ENCODE data around the gene YPEL1. TPM values are rescaled to one million over a fixed set of nuclear protein-coding genes. Genes with fewer than 3 reads are reported as not detected.

Gene YPEL1
- total and polyA plus RNA-seq, 2 donors (not counting 1 experiment from before 2014, with no cell fraction given), result 14.9 to 17.0 TPM

GRCh38 chr22:21702094-21702493, 33.5 kb downstream of the YPEL1 start:
- Histone ChIP-seq H3K4me1 (ENCODE audit: control insufficient read depth in 2 of 2, insufficient read depth in 2 of 2, low read length in 2 of 2) (no peaks in the 10 kb centered on the region), H3K27me3 (replicated peaks in 1 of 4; ENCODE audit: control extremely low read depth in 1 of 4, control insufficient read depth in 3 of 4, insufficient read depth in 4 of 4, low read length in 3 of 4) (no peaks in the 10 kb centered on the region), H3K27ac (ENCODE audit: low read length in 2 of 2) (no peak overlapping the region), H3K36me3 (replicated peaks in 1 of 2; ENCODE audit: control extremely low read depth in 1 of 2, control insufficient read depth in 1 of 2, extremely low read depth in 1 of 2, insufficient read depth in 2 of 2, low read length in 1 of 2) (peaks cover 2 to 66% of the 10 kb centered on the region in 2 experiments), H3K79me2 (ENCODE audit: control insufficient read depth, insufficient read depth, low read length) (no peaks in the 10 kb centered on the region), H3K4me3 (ENCODE audit: control extremely low read depth in 1 of 5, extremely low read depth in 1 of 5, insufficient read depth in 1 of 5, low read depth in 2 of 5, low read length in 4 of 5) (no peak overlapping the region), H4K20me1 (ENCODE audit: control insufficient read depth, insufficient read depth, low read length, poor library complexity, severe bottlenecking) (no peaks in the 10 kb centered on the region), H2AFZ (ENCODE audit: insufficient read depth, low read depth, low read length, poor library complexity, severe bottlenecking) (no peak overlapping the region), H3K9ac (ENCODE audit: low read length) (no peak overlapping the region), H3K4me2 (replicated peaks; ENCODE audit: low read depth, low read length, poor library complexity, severe bottlenecking) (no peak overlapping the region), H3K9me3 (ENCODE audit: control extremely low read depth in 1 of 3, control insufficient read depth in 2 of 3, insufficient read depth in 1 of 3, low read length in 2 of 3) (no peaks in the 10 kb centered on the region)
- POLR2A ChIA-PET, result no interaction called here
- CTCF ChIA-PET, result no interaction called here
- peak overlapping the region; percentile 60 for H3K27ac Mint-ChIP-seq
- no peaks in the 10 kb centered on the region for H3K9me3 Mint-ChIP-seq (ENCODE audit: insufficient read depth)
- ATAC-seq (ENCODE audit: low read depth) (no peak), DNase-seq (no peak)
- 93% methylated on average over 6 of the region's 6 CpGs for WGBS (ENCODE audit: insufficient coverage)
- TF ChIP-seq CTCF (IDR thresholded peaks at IDR 0.05), result no peak
- TF ChIP-seq EZH2 (IDR thresholded peaks at IDR 0.05; ENCODE audit: borderline replicate concordance, insufficient read depth, low read depth, low read length, poor library complexity, severe bottlenecking), result no peak
- H3K4me1 Mint-ChIP-seq, result no peaks in the 10 kb centered on the region
- H3K27me3 Mint-ChIP-seq, result no peaks in the 10 kb centered on the region
- intact Hi-C loops (cut with micrococcal nuclease), result no loop called here
- H3K4me3 Mint-ChIP-seq, result no peak overlapping the region

GRCh38 chr22:21701384-21701971, 34.1 kb downstream of the YPEL1 start:
- DNase-seq (no peak), ATAC-seq (ENCODE audit: low read depth) (no peak)
- no peak overlapping the region for H3K4me3 ChIP-seq (ENCODE audit: control extremely low read depth in 1 of 5, extremely low read depth in 1 of 5, insufficient read depth in 1 of 5, low read depth in 2 of 5, low read length in 4 of 5)
- WGBS (ENCODE audit: insufficient coverage), result 100% methylated on average over 3 of the region's 7 CpGs
- POLR2A ChIA-PET, result no interaction called here
- Mint-ChIP-seq H3K4me3 (no peak overlapping the region), H3K27me3 (no peaks in the 10 kb centered on the region), H3K9me3 (ENCODE audit: insufficient read depth) (no peaks in the 10 kb centered on the region), H3K27ac (no peak overlapping the region), H3K4me1 (no peaks in the 10 kb centered on the region)
- no peak overlapping the region for H2AFZ ChIP-seq (ENCODE audit: insufficient read depth, low read depth, low read length, poor library complexity, severe bottlenecking)
- no peak overlapping the region for H3K27ac ChIP-seq (ENCODE audit: low read length in 2 of 2)
- TF ChIP-seq CTCF (IDR thresholded peaks at IDR 0.05) (no peak), EZH2 (IDR thresholded peaks at IDR 0.05; ENCODE audit: borderline replicate concordance, insufficient read depth, low read depth, low read length, poor library complexity, severe bottlenecking) (no peak)
- no peak overlapping the region for H3K4me2 ChIP-seq (replicated peaks; ENCODE audit: low read depth, low read length, poor library complexity, severe bottlenecking)
- intact Hi-C loops (cut with micrococcal nuclease), result no loop called here
- H3K27me3 ChIP-seq (replicated peaks in 1 of 4; ENCODE audit: control extremely low read depth in 1 of 4, control insufficient read depth in 3 of 4, insufficient read depth in 4 of 4, low read length in 3 of 4), result no peaks in the 10 kb centered on the region
- no peaks in the 10 kb centered on the region for H3K9me3 ChIP-seq (ENCODE audit: control extremely low read depth in 1 of 3, control insufficient read depth in 2 of 3, insufficient read depth in 1 of 3, low read length in 2 of 3)
- CTCF ChIA-PET, result no interaction called here
- no peaks in the 10 kb centered on the region for H3K4me1 ChIP-seq (ENCODE audit: control insufficient read depth in 2 of 2, insufficient read depth in 2 of 2, low read length in 2 of 2)
- H4K20me1 ChIP-seq (ENCODE audit: control insufficient read depth, insufficient read depth, low read length, poor library complexity, severe bottlenecking), result no peaks in the 10 kb centered on the region
- H3K9ac ChIP-seq (ENCODE audit: low read length), result no peak overlapping the region
- no peaks in the 10 kb centered on the region for H3K79me2 ChIP-seq (ENCODE audit: control insufficient read depth, insufficient read depth, low read length)
- H3K36me3 ChIP-seq (replicated peaks in 1 of 2; ENCODE audit: control extremely low read depth in 1 of 2, control insufficient read depth in 1 of 2, extremely low read depth in 1 of 2, insufficient read depth in 2 of 2, low read length in 1 of 2), result peaks cover 2 to 68% of the 10 kb centered on the region in 2 experiments

Measured in B cell (primary cell).